ENCODE data around the gene DCTN1. TPM values are rescaled to one million over a fixed set of nuclear protein-coding genes. Genes with fewer than 3 reads are reported as not detected.

Gene DCTN1
- total RNA-seq, 4 donors from 2014 or later: 83.4 to 122 (median 105) TPM

GRCh38 chr2:74381751-74382150, 1.6 kb upstream of the DCTN1 start:
- H3K27me3 ChIP-seq: no peaks in the 10 kb centered on the region
- H3K27ac ChIP-seq: no peak overlapping the region
- H3K9me3 ChIP-seq: no peaks in the 10 kb centered on the region
- peaks cover 12% of the 10 kb centered on the region for H3K36me3 ChIP-seq
- no peak overlapping the region for H3K4me3 ChIP-seq
- TF ChIP-seq POLR2A (IDR thresholded peaks at IDR 0.05): no peak
- no peak for TF ChIP-seq EP300 (IDR thresholded peaks at IDR 0.05)
- no peak for TF ChIP-seq CTCF (IDR thresholded peaks at IDR 0.05)
- no peak for TF ChIP-seq POLR2AphosphoS5 (IDR thresholded peaks at IDR 0.05)
- peaks cover 36% of the 10 kb centered on the region for H3K4me1 ChIP-seq
- no peak for DNase-seq (ENCODE audit: low spot score in 2 of 2)
- 79% methylated on average over 3 of the region's 3 CpGs for WGBS

GRCh38 chr2:74378007-74378406, 2.1 kb downstream of the DCTN1 start:
- Histone ChIP-seq H3K4me3 (no peak overlapping the region), H3K36me3 (peaks cover 12% of the 10 kb centered on the region), H3K4me1 (peaks cover 36% of the 10 kb centered on the region), H3K27ac (no peak overlapping the region), H3K27me3 (no peaks in the 10 kb centered on the region), H3K9me3 (no peaks in the 10 kb centered on the region)
- DNase-seq (ENCODE audit: low spot score in 2 of 2): no peak
- TF ChIP-seq CTCF (IDR thresholded peaks at IDR 0.05) (no peak), POLR2AphosphoS5 (IDR thresholded peaks at IDR 0.05) (no peak)
- 94% methylated on average over 10 of the region's 10 CpGs for WGBS

GRCh38 chr2:74375838-74376237, 4.3 kb downstream of the DCTN1 start:
- 93% methylated on average over 2 of the region's 2 CpGs for WGBS
- no peak for TF ChIP-seq POLR2A (IDR thresholded peaks at IDR 0.05)
- TF ChIP-seq EP300 (IDR thresholded peaks at IDR 0.05): no peak
- no peak for TF ChIP-seq POLR2AphosphoS5 (IDR thresholded peaks at IDR 0.05)
- no peak for TF ChIP-seq CTCF (IDR thresholded peaks at IDR 0.05)
- Histone ChIP-seq H3K4me3 (no peak overlapping the region), H3K27ac (no peak overlapping the region), H3K4me1 (peaks cover 35% of the 10 kb centered on the region), H3K27me3 (no peaks in the 10 kb centered on the region), H3K36me3 (peaks cover 22% of the 10 kb centered on the region), H3K9me3 (no peaks in the 10 kb centered on the region)
- no peak for DNase-seq (ENCODE audit: low spot score in 2 of 2)

- H3K36me3 ChIP-seq: peaks cover 34% of the 10 kb centered on the region
- H3K27ac ChIP-seq: no peak overlapping the region
- H3K27me3 ChIP-seq: no peaks in the 10 kb centered on the region
- H3K9me3 ChIP-seq: no peaks in the 10 kb centered on the region
- H3K4me3 ChIP-seq: no peak overlapping the region
- WGBS: 64% methylated on average over 19 of the region's 19 CpGs
- H3K4me1 ChIP-seq: peaks cover 23% of the 10 kb centered on the region
- DNase-seq (ENCODE audit: low spot score in 2 of 2): no peak
- TF ChIP-seq POLR2A (IDR thresholded peaks at IDR 0.05) (no peak), POLR2AphosphoS5 (IDR thresholded peaks at IDR 0.05) (no peak), EP300 (IDR thresholded peaks at IDR 0.05) (no peak), CTCF (IDR thresholded peaks at IDR 0.05) (no peak)
Observed at GRCh38 chr2:74374509-74375205, 5.5 kb downstream of the DCTN1 start.

GRCh38 chr2:74373985-74374384, 6.1 kb downstream of the DCTN1 start:
- H3K4me3 ChIP-seq: no peak overlapping the region
- no peaks in the 10 kb centered on the region for H3K27me3 ChIP-seq
- peaks cover 18% of the 10 kb centered on the region for H3K4me1 ChIP-seq
- WGBS: 81% methylated on average over 8 of the region's 8 CpGs
- H3K36me3 ChIP-seq: peaks cover 41% of the 10 kb centered on the region
- H3K27ac ChIP-seq: no peak overlapping the region
- TF ChIP-seq CTCF (IDR thresholded peaks at IDR 0.05) (no peak), POLR2A (IDR thresholded peaks at IDR 0.05) (no peak), EP300 (IDR thresholded peaks at IDR 0.05) (no peak), POLR2AphosphoS5 (IDR thresholded peaks at IDR 0.05) (no peak)
- DNase-seq (ENCODE audit: low spot score in 2 of 2): no peak
- H3K9me3 ChIP-seq: no peaks in the 10 kb centered on the region

Data from suprapubic skin (tissue), 4 donors.